Measurements from ENCODE around the gene ANKRD27. TPM values are rescaled to one million over a fixed set of nuclear protein-coding genes. Genes with fewer than 3 reads are reported as not detected.
"Not testable (repeated sequence)": the region's sequence is repeated elsewhere in the genome, so short reads cannot be mapped to it uniquely, and the experiment has no call there.

Gene ANKRD27
- total RNA-seq, 2 experiments from 2014 or later = 16.5 to 17.6 TPM

- H3K4me1 ChIP-seq (ENCODE audit: insufficient read depth, low read length) = no peaks in the 10 kb centered on the region
- Mint-ChIP-seq H3K36me3 (ENCODE audit: low read depth) (peaks cover 23% of the 10 kb centered on the region), H3K27me3 (no peaks in the 10 kb centered on the region), H3K4me3 (no peak overlapping the region), H3K4me1 (ENCODE audit: low read depth) (peaks cover 11% of the 10 kb centered on the region), H3K27ac (no peak overlapping the region), H3K9me3 (no peaks in the 10 kb centered on the region)
- ChIA-PET CTCF (no interaction called here), POLR2A (no interaction called here)
- no peaks in the 10 kb centered on the region for H3K9me3 ChIP-seq (ENCODE audit: control insufficient read depth in 1 of 2, insufficient read depth in 1 of 2, low read length in 2 of 2)
- H3K36me3 ChIP-seq (ENCODE audit: insufficient read depth, low read length) = peaks cover 25% of the 10 kb centered on the region
- ATAC-seq (ENCODE audit: poor library complexity) (no peak), DNase-seq (no peak)
- TF ChIP-seq CTCF (IDR thresholded peaks at IDR 0.05) = no peak
- intact Hi-C loops (cut with DNase I, micrococcal nuclease) = no loop called here
- no peaks in the 10 kb centered on the region for H3K27me3 ChIP-seq (ENCODE audit: control insufficient read depth in 1 of 2, insufficient read depth in 2 of 2, low read length in 2 of 2)
- H3K27ac ChIP-seq (ENCODE audit: low read depth in 1 of 2, low read length in 2 of 2) = no peak overlapping the region
- no peak overlapping the region for H3K4me3 ChIP-seq (ENCODE audit: low read length)
Observed at GRCh38 chr19:32661318-32661717, 13.7 kb downstream of the ANKRD27 start.

GRCh38 chr19:32658527-32658926 is 16.5 kb downstream of the ANKRD27 start:
- peaks cover 42% of the 10 kb centered on the region for H3K36me3 Mint-ChIP-seq (ENCODE audit: low read depth)
- no peak overlapping the region for H3K4me3 Mint-ChIP-seq
- no peaks in the 10 kb centered on the region for H3K9me3 ChIP-seq (ENCODE audit: control insufficient read depth in 1 of 2, insufficient read depth in 1 of 2, low read length in 2 of 2)
- H3K4me3 ChIP-seq (ENCODE audit: low read length) = no peak overlapping the region
- H3K27me3 Mint-ChIP-seq = no peaks in the 10 kb centered on the region
- CTCF ChIA-PET = no interaction called here
- no peak for TF ChIP-seq CTCF (IDR thresholded peaks at IDR 0.05)
- no peak for DNase-seq
- no peak for ATAC-seq (ENCODE audit: poor library complexity)
- H3K27ac Mint-ChIP-seq = no peak overlapping the region
- POLR2A ChIA-PET = no interaction called here
- intact Hi-C loops (cut with DNase I, micrococcal nuclease) = no loop called here
- no peaks in the 10 kb centered on the region for H3K4me1 ChIP-seq (ENCODE audit: insufficient read depth, low read length)
- H3K4me1 Mint-ChIP-seq (ENCODE audit: low read depth) = peaks cover 11% of the 10 kb centered on the region
- no peaks in the 10 kb centered on the region for H3K9me3 Mint-ChIP-seq
- no peak overlapping the region for H3K27ac ChIP-seq (ENCODE audit: low read depth in 1 of 2, low read length in 2 of 2)
- H3K36me3 ChIP-seq (ENCODE audit: insufficient read depth, low read length) = peaks cover 42% of the 10 kb centered on the region
- H3K27me3 ChIP-seq (ENCODE audit: control insufficient read depth in 1 of 2, insufficient read depth in 2 of 2, low read length in 2 of 2) = no peaks in the 10 kb centered on the region

GRCh38 chr19:32658075-32658474 is 16.9 kb downstream of the ANKRD27 start:
- no peak for TF ChIP-seq CTCF (IDR thresholded peaks at IDR 0.05)
- Histone ChIP-seq H3K36me3 (ENCODE audit: insufficient read depth, low read length) (peaks cover 45% of the 10 kb centered on the region), H3K9me3 (ENCODE audit: control insufficient read depth in 1 of 2, insufficient read depth in 1 of 2, low read length in 2 of 2) (no peaks in the 10 kb centered on the region), H3K27me3 (ENCODE audit: control insufficient read depth in 1 of 2, insufficient read depth in 2 of 2, low read length in 2 of 2) (no peaks in the 10 kb centered on the region), H3K4me1 (ENCODE audit: insufficient read depth, low read length) (no peaks in the 10 kb centered on the region), H3K4me3 (ENCODE audit: low read length) (no peak overlapping the region), H3K27ac (ENCODE audit: low read depth in 1 of 2, low read length in 2 of 2) (no peak overlapping the region)
- Mint-ChIP-seq H3K4me3 (no peak overlapping the region), H3K36me3 (ENCODE audit: low read depth) (peaks cover 40% of the 10 kb centered on the region), H3K27me3 (no peaks in the 10 kb centered on the region), H3K27ac (no peak overlapping the region), H3K9me3 (no peaks in the 10 kb centered on the region), H3K4me1 (ENCODE audit: low read depth) (peaks cover 7% of the 10 kb centered on the region)
- intact Hi-C loops (cut with DNase I, micrococcal nuclease) = no loop called here
- no peak for ATAC-seq (ENCODE audit: poor library complexity)
- CTCF ChIA-PET = no interaction called here
- DNase-seq = no peak
- POLR2A ChIA-PET = no interaction called here

- H3K27ac ChIP-seq (ENCODE audit: low read depth in 1 of 2, low read length in 2 of 2); H3K27me3 ChIP-seq (ENCODE audit: control insufficient read depth in 1 of 2, insufficient read depth in 2 of 2, low read length in 2 of 2); H3K9me3 Mint-ChIP-seq; intact Hi-C loops (cut with DNase I, micrococcal nuclease); H3K4me3 Mint-ChIP-seq; H3K9me3 ChIP-seq (ENCODE audit: control insufficient read depth in 1 of 2, insufficient read depth in 1 of 2, low read length in 2 of 2); H3K4me1 Mint-ChIP-seq (ENCODE audit: low read depth); DNase-seq; H3K27me3 Mint-ChIP-seq; H3K4me3 ChIP-seq (ENCODE audit: low read length); ATAC-seq (ENCODE audit: poor library complexity); H3K27ac Mint-ChIP-seq; H3K4me1 ChIP-seq (ENCODE audit: insufficient read depth, low read length): not testable (repeated sequence)
- H3K36me3 ChIP-seq (ENCODE audit: insufficient read depth, low read length) = peaks cover 47% of the 10 kb centered on the region
- ChIA-PET CTCF (interaction anchor here (0.7 kb wide), 1 partner anchor 90 kb away, joined by 3 read pairs; no protein-coding TSS in a partner anchor), POLR2A (interaction anchor here (0.7 to 1.3 kb wide), 2 partner anchors 8 to 9 kb away, joined by 3 read pairs; no protein-coding TSS in a partner anchor)
- peaks cover 38% of the 10 kb centered on the region for H3K36me3 Mint-ChIP-seq (ENCODE audit: low read depth)
Observed at GRCh38 chr19:32656379-32656778, 18.6 kb downstream of the ANKRD27 start.

Data from CD4-positive, alpha-beta T cell (primary cell).